Neutrophil (primary cell): ENCODE results near the gene TMEM33.

Experiments
- H3K27ac ChIP-seq: fragments of 200-600 bp; sonication (generic); 2 replicates; pipeline ENCODE4 v1.5.1; 2016; ENCODE audit warnings: mild to moderate bottlenecking, moderate library complexity
- H3K27me3 ChIP-seq: fragments of 200-600 bp; sonication (generic); 2 replicates; pipeline ENCODE4 v1.6.0; 2016; ENCODE audit warnings: mild to moderate bottlenecking
- H3K36me3 ChIP-seq: fragments of 200-600 bp; sonication (generic); 2 replicates; pipeline ENCODE4 v1.5.1; 2017
- H3K4me1 ChIP-seq, 2 experiments: fragments of 200-600 bp in 1 of 2; sonication (generic) in 1 of 2; 1 replicate in 1 of 2; 2 replicates in 1 of 2; pipeline versions ENCODE4 v1.5.1 to v1.6.1; 2013 to 2016; ENCODE audit warnings: low read depth in 1 of 2, low read length in 1 of 2, mild to moderate bottlenecking in 1 of 2, moderate library complexity in 1 of 2; ENCODE audit not compliant: control insufficient read depth in 1 of 2, insufficient read depth in 1 of 2
- H3K4me3 ChIP-seq, 2 experiments: fragments of 200-600 bp in 1 of 2; sonication (generic) in 1 of 2; 1 replicate in 1 of 2; 2 replicates in 1 of 2; pipeline ENCODE4 v1.5.1; 2013 to 2016; ENCODE audit warnings: low read depth in 1 of 2, low read length in 1 of 2, mild to moderate bottlenecking in 1 of 2, moderate library complexity in 1 of 2
- H3K9me3 ChIP-seq: fragments of 200-600 bp; sonication (generic); 2 replicates; pipeline ENCODE4 v1.5.1; 2016
- TF ChIP-seq, protein P1 (sequence below): fragments of 200-600 bp; sonication (generic); IDR thresholded peaks from 2 replicates; pipeline ENCODE4 v1.5.1; 2016; ENCODE audit warnings: antibody characterized with exemption

Gene TMEM33

DNA sequence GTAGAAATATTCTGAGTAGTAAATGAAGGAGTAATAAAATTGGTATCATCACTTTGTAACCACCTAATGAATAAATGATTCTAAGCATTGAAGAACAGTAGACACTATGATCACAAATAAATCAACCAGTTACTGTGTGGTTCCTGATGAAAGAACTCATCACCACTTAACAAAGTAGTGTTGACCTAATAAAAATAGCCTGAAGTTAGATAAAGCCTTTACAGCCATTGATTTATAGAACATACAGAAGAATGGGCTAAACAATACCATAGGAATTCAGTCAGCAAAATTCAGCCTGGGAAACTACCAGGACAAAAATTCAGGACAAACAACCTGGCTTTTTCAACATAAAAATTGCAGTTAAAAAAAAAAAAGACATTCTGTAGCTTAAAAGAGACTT, 64.1 kb downstream of the TMEM33 start:
- Histone ChIP-seq H3K36me3 (peaks cover 7% of the 10 kb centered on the region), H3K27me3 (no peaks in the 10 kb centered on the region), H3K9me3 (no peaks in the 10 kb centered on the region), H3K4me1 (no peaks in the 10 kb centered on the region), H3K4me3 (no peak overlapping the region), H3K27ac (no peak overlapping the region)
- TF ChIP-seq, protein P1, sequence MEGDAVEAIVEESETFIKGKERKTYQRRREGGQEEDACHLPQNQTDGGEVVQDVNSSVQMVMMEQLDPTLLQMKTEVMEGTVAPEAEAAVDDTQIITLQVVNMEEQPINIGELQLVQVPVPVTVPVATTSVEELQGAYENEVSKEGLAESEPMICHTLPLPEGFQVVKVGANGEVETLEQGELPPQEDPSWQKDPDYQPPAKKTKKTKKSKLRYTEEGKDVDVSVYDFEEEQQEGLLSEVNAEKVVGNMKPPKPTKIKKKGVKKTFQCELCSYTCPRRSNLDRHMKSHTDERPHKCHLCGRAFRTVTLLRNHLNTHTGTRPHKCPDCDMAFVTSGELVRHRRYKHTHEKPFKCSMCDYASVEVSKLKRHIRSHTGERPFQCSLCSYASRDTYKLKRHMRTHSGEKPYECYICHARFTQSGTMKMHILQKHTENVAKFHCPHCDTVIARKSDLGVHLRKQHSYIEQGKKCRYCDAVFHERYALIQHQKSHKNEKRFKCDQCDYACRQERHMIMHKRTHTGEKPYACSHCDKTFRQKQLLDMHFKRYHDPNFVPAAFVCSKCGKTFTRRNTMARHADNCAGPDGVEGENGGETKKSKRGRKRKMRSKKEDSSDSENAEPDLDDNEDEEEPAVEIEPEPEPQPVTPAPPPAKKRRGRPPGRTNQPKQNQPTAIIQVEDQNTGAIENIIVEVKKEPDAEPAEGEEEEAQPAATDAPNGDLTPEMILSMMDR: no peak

DNA sequence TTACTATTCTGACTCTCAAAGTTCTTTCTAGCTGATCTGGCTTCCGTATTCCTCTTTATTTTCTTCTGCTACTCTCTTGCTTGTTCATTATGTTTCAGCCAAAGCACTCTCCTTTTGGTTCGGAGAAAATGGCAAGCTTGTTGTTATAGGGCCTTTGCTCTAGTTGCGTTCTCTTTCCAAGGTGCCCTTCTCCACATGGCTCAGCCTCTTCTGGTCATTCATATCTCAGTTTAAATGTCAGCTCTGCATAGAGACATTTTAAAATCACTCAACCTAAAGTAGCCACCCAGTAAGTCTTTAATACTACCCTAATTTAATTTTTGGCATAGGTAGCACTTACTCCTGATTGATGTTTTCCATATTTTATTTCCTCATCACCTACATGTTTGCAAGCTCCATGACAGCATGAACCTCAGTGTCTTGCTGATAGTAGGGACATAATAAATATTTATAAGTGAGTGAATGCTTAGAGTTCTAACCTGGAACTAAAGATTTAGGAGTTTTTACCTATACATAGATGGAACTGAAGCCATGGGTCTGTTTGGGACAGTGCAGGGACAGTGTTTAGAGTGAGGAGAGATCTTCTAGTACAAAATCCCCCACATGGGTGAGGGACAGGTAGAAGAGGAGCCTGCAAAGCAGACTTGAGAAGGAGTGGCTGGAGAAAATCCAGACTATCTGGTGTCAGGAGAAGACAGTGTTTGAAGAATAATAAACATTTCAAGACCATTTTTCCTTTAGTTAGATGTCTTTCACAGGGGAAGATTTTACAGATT, 73.0 kb downstream of the TMEM33 start:
- Histone ChIP-seq H3K36me3 (no peaks in the 10 kb centered on the region), H3K4me3 (no peak overlapping the region), H3K27ac (no peak overlapping the region), H3K27me3 (no peaks in the 10 kb centered on the region), H3K4me1 (no peaks in the 10 kb centered on the region), H3K9me3 (no peaks in the 10 kb centered on the region)
- TF ChIP-seq, protein P1: no peak
